GM19467 (cell line): ENCODE measurements around the gene PAX7.

Experiments used
- ATAC-seq: cut with Tn5 transposase; IDR thresholded peaks from one replicate; pipeline ENCODE4 v1.9.1; 2021; ENCODE audit warnings: mild to moderate bottlenecking, moderate library complexity; ENCODE audit not compliant: unreplicated experiment

The PAX7 gene

DNA sequence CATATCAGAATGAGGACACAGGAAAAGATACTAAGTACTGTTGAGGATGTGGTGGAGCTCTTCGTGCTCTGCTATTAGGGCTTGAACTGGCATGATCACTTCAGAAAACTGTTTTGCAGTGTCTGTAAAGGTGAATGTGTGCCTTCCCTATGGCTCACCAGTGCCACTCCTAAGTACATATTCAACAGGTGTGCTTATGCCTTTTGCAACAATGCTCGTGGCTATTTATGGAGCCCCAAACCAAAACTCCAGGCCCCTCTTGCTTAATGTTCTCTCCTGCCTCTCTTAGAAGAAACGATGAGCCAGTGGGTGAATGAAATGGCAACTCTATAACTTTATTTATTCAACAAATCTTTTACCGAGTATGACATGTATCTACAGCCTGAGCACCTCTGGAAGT lies 158.6 kb downstream of the PAX7 start:
- no peak for ATAC-seq

GRCh38 chr1:18792747-18793146 lies 162.1 kb downstream of the PAX7 start:
- ATAC-seq: no peak

DNA sequence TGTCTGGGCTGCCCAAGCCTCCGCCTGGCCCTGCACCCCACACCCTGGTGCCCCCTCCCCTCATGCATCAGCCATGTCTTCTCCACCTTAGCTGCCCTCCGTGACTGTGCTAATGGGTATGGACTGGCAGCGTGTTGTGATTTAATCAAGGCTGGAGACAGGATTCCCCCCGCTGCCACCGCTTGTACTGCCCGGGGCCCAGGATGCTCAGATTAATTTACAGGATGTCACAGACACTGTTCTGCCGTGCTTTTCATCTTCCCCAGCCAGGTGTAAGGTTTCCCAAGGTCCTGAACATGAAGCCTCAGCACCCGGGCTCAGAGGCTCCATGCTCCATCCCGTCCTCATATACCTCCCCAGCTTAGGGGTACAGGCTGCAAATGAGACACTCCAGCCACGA lies 162.5 kb downstream of the PAX7 start:
- ATAC-seq: no peak

DNA sequence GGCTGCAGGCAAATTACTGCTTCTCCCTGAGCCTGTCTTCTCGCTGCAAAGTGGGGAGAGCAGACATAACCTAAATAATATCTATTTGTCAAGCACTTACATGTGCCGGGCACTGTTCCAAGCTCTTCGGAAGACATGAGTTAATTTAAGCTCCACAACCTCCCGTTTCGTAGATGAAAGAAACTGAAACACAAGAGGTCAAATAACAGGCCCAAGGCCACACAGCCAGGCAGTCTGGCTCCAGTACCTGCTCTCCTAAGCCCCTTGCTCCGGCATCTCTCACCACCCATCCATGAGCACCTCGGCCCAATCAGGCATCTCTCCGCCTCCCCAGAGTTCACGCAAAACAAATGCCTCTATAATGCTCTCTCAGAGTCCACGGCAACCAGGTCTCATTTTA lies 163.4 kb downstream of the PAX7 start:
- ATAC-seq: no peak

DNA sequence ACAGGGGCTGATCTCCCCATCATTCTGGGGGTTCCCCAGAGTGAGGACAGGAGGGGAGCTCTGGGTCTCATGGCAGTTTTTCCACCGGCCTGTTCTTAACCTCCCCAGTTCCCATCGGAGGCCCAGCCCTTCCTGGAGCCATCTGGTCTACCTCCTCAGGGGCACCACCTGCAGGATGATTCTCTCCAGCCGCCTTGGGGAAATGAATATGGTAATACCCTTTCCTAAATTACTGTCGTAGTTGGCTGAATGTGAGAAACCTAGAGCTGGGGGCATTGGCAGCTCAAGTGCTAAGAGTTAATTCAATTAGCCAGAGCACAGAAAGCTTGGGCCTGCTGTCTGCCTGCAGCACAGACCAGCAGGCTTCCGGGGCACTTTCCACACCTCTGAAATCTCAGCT lies 163.9 kb downstream of the PAX7 start:
- no peak for ATAC-seq

DNA sequence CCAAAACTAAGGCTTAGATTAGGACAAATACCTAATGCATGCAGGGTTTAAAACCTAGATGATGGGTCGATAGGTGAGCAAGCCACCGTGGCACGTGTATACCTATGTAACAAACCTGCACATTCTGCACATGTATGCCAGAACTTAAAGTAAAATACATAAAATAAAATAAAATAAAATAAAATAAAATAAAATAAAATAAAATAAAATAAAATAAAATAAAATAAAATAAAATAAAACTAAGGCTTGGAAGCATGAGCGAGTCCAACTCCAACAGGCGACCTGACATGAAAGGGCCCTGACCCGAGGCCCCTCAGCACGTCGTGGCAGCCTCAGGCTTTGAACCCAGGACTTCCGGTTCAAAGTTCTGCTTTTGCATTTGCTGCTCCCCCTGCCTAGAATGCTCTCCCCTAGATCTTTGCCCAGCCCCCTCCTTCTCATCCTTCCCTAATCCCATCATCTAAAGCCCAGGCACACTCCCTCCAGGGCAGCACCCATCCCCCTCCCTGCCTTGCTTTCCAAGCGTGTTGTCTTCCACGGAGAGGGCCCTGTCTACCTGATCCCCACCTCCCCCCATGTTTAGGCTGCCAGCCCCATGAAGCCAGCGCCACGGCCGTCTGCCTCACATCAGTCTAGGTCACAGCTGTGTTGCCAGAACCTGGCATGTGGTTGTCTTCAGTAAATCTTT lies 164.5 kb downstream of the PAX7 start:
- ATAC-seq: no peak

GRCh38 chr1:18796950-18797349 lies 166.3 kb downstream of the PAX7 start:
- no peak for ATAC-seq
